HFFc6 (cell line): Measurements from ENCODE around the gene GIT2. TPM values are rescaled to one million over a fixed set of nuclear protein-coding genes. Genes with fewer than 3 reads are reported as not detected.

ENCODE experiments used
- DNase-seq: peaks from one replicate; pipeline ENCODE4 v3.0.0-alpha.2; 2018
- H3K27ac Mint-ChIP-seq: 2 replicates; pipeline ENCODE4 v1.8.0; 2020; ENCODE audit warnings: mild to moderate bottlenecking, mixed read lengths
- H3K27me3 Mint-ChIP-seq: 2 replicates; pipeline ENCODE4 v1.8.0; 2021; ENCODE audit warnings: mild to moderate bottlenecking, moderate library complexity, mixed read lengths; ENCODE audit not compliant: insufficient read depth
- H3K36me3 Mint-ChIP-seq: 2 replicates; pipeline ENCODE4 v1.8.0; 2021; ENCODE audit warnings: low read depth, mixed read lengths
- H3K4me1 Mint-ChIP-seq: 2 replicates; pipeline ENCODE4 v1.8.0; 2020; ENCODE audit warnings: low read depth, mixed read lengths
- H3K4me3 Mint-ChIP-seq: 2 replicates; pipeline ENCODE4 v1.8.0; 2020; ENCODE audit warnings: mild to moderate bottlenecking, moderate library complexity, mixed read lengths
- H3K9me3 Mint-ChIP-seq: 2 replicates; pipeline ENCODE4 v1.8.0; 2020; ENCODE audit warnings: mild to moderate bottlenecking, mixed read lengths
- CTCF ChIP-seq: fragments of 200-600 bp; sonication (generic); IDR thresholded peaks from 2 replicates; pipeline ENCODE4 v1.5.0; 2021; ENCODE audit warnings: antibody characterized with exemption, mild to moderate bottlenecking
- total RNA-seq, 6 experiments: library from RNA; stranded (reverse); fragmentation: NEBNext Ultra II Directional; extraction: Animal tissue kit (Norgen Biotek cat#: 25700); gene quantifications; 2 replicates in 1 of 6; 3 replicates in 5 of 6; pipeline ENCODE4 v1.2.3, GENCODE V29; 2021

GIT2 gene
- total RNA-seq, 6 experiments from 2014 or later, result 56.9 to 68.8 (median 64.9) TPM

- Mint-ChIP-seq H3K4me3 (peak within 1 kb of the TSS; percentile 100), H3K9me3 (no peaks in the 10 kb centered on the region), H3K4me1 (peaks cover 59% of the 10 kb centered on the region), H3K27ac (peak within 1 kb of the TSS; percentile 99), H3K36me3 (peaks cover 34% of the 10 kb centered on the region), H3K27me3 (peaks cover 5% of the 10 kb centered on the region; the same call in 1 of the 2 replicates)
- no peak for TF ChIP-seq CTCF
- DNase-seq, result peak; percentile 91
Observed at GRCh38 chr12:109998904-109999648, 2.9 kb upstream of the GIT2 start, which contains the start of gene ANKRD13A. ANKRD13A (plus strand) TSS chr12:109999430; CDS start chr12:109999689, 259 bp downstream.

GRCh38 chr12:109998241-109998903, 2.2 kb upstream of the GIT2 start:
- Mint-ChIP-seq H3K4me3 (peak overlapping the region; percentile 99), H3K27me3 (peaks cover 5% of the 10 kb centered on the region; the same call in 1 of the 2 replicates), H3K4me1 (peaks cover 63% of the 10 kb centered on the region), H3K36me3 (peaks cover 31% of the 10 kb centered on the region), H3K27ac (peak overlapping the region; percentile 99), H3K9me3 (no peaks in the 10 kb centered on the region)
- no peak for TF ChIP-seq CTCF
- DNase-seq, result no peak

GRCh38 chr12:109997393-109997792, 1.2 kb upstream of the GIT2 start:
- no peak for TF ChIP-seq CTCF
- Mint-ChIP-seq H3K36me3 (peaks cover 24% of the 10 kb centered on the region), H3K27ac (no peak overlapping the region), H3K27me3 (peaks cover 3% of the 10 kb centered on the region; the same call in 1 of the 2 replicates), H3K9me3 (no peaks in the 10 kb centered on the region), H3K4me1 (peaks cover 61% of the 10 kb centered on the region), H3K4me3 (no peak overlapping the region)
- DNase-seq, result no peak

- H3K4me3 Mint-ChIP-seq, result peak overlapping the region; percentile 99
- TF ChIP-seq CTCF, result no peak
- no peak for DNase-seq
- peaks cover 52% of the 10 kb centered on the region for H3K4me1 Mint-ChIP-seq
- peaks cover 4% of the 10 kb centered on the region; the same call in 1 of the 2 replicates for H3K27me3 Mint-ChIP-seq
- peak overlapping the region; percentile 85 for H3K27ac Mint-ChIP-seq
- H3K9me3 Mint-ChIP-seq, result no peaks in the 10 kb centered on the region
- H3K36me3 Mint-ChIP-seq, result peaks cover 24% of the 10 kb centered on the region
Observed at GRCh38 chr12:109996483-109996853, 300 bp upstream of the GIT2 start.

GRCh38 chr12:109995361-109995685, 845 bp downstream of the GIT2 start:
- Mint-ChIP-seq H3K27me3 (peaks cover 5% of the 10 kb centered on the region; the same call in 1 of the 2 replicates), H3K36me3 (peaks cover 12% of the 10 kb centered on the region), H3K4me1 (peaks cover 49% of the 10 kb centered on the region), H3K27ac (peak overlapping the region; percentile 85), H3K9me3 (no peaks in the 10 kb centered on the region), H3K4me3 (peak overlapping the region; percentile 99)
- no peak for TF ChIP-seq CTCF
- DNase-seq, result no peak
